K562 (cell line): ENCODE data around the gene CACNA1C. TPM values are rescaled to one million over a fixed set of nuclear protein-coding genes. Genes with fewer than 3 reads are reported as not detected.

ENCODE experiments used
- FOXK2 ChIP-seq, 2 experiments: fragments of 450-650 bp; IDR thresholded peaks in 1 of 2; conservative IDR thresholded peaks in 1 of 2; 2 replicates each; pipeline ENCODE4 v1.6.1; 2016; ENCODE audit warnings: low read depth in 2 of 2, mild to moderate bottlenecking in 1 of 2
- NRF1 ChIP-seq, 2 experiments: fragments of 450-650 bp; IDR thresholded peaks in 1 of 2; conservative IDR thresholded peaks in 1 of 2; 2 replicates each; pipeline ENCODE4 v1.6.1; 2014; ENCODE audit warnings: mild to moderate bottlenecking in 2 of 2
- TAF9B ChIP-seq: fragments of 450-650 bp; IDR thresholded peaks from 2 replicates; pipeline ENCODE4 v1.6.1; 2018; ENCODE audit warnings: mild to moderate bottlenecking; ENCODE audit not compliant: partially characterized antibody
- polyA plus RNA-seq, 8 experiments: library from polyadenylated mRNA; depleted of rRNA in 4 of 8; stranded (reverse) in 5 of 8; unstranded in 3 of 8; fragments of >200 nt; fragmentation: Nextera tagmentation in 2 of 8; fragmentation: Illumina TruSeq in 1 of 8; extraction: Ambion mirVana in 2 of 8; extraction: Trizol in 1 of 8; gene quantifications; 2 replicates each; pipeline versions ENCODE4 v1.2.1 to v1.2.3, GENCODE V29; 2011 to 2014; ENCODE audit warnings: inconsistent platforms in 1 of 8, missing spikeins in 1 of 8
- total RNA-seq, 7 experiments: library from RNA; depleted of rRNA in 6 of 7; stranded (reverse); fragments of >200 nt in 6 of 7; fragmentation: Illumina TruSeq in 2 of 7; extraction: Trizol in 2 of 7; gene quantifications; 2 replicates each; pipeline versions ENCODE4 v1.2.1 to v1.2.3, GENCODE V29; 2011 to 2021; ENCODE audit warnings: low replicate concordance in 1 of 7
- TF ChIP-seq, protein P1 (sequence below): fragments of 200-400 bp; formaldehyde crosslinking; IDR thresholded peaks from 2 replicates; pipeline ENCODE4 v1.6.1; 2017; ENCODE audit warnings: mild to moderate bottlenecking, low read depth, low read length, moderate library complexity
- TF ChIP-seq, protein P2 (sequence below): fragments of 450-650 bp; IDR thresholded peaks from 2 replicates; pipeline ENCODE4 v1.6.1; 2017; ENCODE audit warnings: mild to moderate bottlenecking, moderate library complexity
- TF ChIP-seq, protein P3 (sequence below): sonication (generic); IDR thresholded peaks from 2 replicates; pipeline ENCODE4 v1.6.1; 2016

Gene CACNA1C
- total and polyA plus RNA-seq, 9 of the 15 experiments (the other 6 are each of a cell fraction or from before 2014, with no cell fraction given) = not detected

DNA sequence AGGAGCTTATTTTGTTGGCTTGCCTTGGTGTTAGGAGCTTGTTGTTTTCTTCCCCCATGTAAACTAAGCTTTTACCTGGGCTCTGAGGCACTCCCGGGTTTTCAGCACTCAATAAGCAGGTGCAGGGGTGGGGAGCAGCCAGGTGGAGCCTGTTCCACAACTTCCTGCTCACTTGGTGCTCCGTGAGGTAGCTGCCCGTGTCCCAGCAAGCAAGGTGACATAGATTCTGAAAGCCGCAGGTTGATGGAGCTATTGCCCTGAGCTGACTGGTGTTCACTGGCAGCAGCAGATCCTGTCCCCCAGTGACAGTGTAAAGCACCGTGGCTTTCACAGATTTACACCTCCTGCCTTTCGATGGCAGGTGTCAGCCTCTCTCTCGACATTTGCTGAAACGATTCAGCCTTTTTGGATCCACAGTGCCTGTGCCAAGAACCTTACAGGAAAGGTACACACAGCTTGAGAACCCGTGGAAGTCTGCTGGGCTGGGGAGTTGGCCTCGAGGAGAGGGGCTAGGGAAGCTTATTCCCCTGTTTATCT, 446.2 kb downstream of the CACNA1C start (continued):
- TF ChIP-seq, protein P1, sequence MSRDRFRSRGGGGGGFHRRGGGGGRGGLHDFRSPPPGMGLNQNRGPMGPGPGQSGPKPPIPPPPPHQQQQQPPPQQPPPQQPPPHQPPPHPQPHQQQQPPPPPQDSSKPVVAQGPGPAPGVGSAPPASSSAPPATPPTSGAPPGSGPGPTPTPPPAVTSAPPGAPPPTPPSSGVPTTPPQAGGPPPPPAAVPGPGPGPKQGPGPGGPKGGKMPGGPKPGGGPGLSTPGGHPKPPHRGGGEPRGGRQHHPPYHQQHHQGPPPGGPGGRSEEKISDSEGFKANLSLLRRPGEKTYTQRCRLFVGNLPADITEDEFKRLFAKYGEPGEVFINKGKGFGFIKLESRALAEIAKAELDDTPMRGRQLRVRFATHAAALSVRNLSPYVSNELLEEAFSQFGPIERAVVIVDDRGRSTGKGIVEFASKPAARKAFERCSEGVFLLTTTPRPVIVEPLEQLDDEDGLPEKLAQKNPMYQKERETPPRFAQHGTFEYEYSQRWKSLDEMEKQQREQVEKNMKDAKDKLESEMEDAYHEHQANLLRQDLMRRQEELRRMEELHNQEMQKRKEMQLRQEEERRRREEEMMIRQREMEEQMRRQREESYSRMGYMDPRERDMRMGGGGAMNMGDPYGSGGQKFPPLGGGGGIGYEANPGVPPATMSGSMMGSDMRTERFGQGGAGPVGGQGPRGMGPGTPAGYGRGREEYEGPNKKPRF = no peak
- TF ChIP-seq, protein P2, sequence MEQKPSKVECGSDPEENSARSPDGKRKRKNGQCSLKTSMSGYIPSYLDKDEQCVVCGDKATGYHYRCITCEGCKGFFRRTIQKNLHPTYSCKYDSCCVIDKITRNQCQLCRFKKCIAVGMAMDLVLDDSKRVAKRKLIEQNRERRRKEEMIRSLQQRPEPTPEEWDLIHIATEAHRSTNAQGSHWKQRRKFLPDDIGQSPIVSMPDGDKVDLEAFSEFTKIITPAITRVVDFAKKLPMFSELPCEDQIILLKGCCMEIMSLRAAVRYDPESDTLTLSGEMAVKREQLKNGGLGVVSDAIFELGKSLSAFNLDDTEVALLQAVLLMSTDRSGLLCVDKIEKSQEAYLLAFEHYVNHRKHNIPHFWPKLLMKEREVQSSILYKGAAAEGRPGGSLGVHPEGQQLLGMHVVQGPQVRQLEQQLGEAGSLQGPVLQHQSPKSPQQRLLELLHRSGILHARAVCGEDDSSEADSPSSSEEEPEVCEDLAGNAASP = no peak
- TF ChIP-seq, protein P3, sequence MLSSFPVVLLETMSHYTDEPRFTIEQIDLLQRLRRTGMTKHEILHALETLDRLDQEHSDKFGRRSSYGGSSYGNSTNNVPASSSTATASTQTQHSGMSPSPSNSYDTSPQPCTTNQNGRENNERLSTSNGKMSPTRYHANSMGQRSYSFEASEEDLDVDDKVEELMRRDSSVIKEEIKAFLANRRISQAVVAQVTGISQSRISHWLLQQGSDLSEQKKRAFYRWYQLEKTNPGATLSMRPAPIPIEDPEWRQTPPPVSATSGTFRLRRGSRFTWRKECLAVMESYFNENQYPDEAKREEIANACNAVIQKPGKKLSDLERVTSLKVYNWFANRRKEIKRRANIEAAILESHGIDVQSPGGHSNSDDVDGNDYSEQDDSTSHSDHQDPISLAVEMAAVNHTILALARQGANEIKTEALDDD = no peak
- TF ChIP-seq FOXK2 (conservative IDR thresholded peaks at IDR 0.05 in 1 of 2, IDR thresholded peaks at IDR 0.05 in 1 of 2; ENCODE audit: low read depth in 2 of 2) (no peak), NRF1 (conservative IDR thresholded peaks at IDR 0.05 in 1 of 2, IDR thresholded peaks at IDR 0.05 in 1 of 2) (no peak), TAF9B (no peak)
